Measurements from ENCODE around the gene HES6.
A peak's percentile ranks its signal among the peaks of the same experiment; 100 is the strongest.

HES6 gene

GRCh38 chr2:238202326-238203093 is 37.3 kb downstream of the HES6 start:
- peak in 1 of 51 donors; percentile 24 for DNase-seq

GRCh38 chr2:238190445-238190844 is 49.4 kb downstream of the HES6 start:
- DNase-seq: no peak

Measured in hypothalamus (tissue), 51 donors.